PC-3 (cell line): Measurements from ENCODE around the gene MEGF6. TPM values are rescaled to one million over a fixed set of nuclear protein-coding genes. Genes with fewer than 3 reads are reported as not detected.

Experiments
- ATAC-seq: fragments of 200-7000 bp; cut with Tn5 transposase; 2 replicates; pipeline ENCODE4 v1.9.1; 2020; ENCODE audit warnings: mild to moderate bottlenecking, moderate library complexity
- BruUV-seq: library from RNA; stranded (reverse); fragments of 400-500 nt; replicated peaks from 2 replicates; lab custom pipeline; 2021; lab: Mats Ljungman, UMichigan
- CTCF ChIA-PET: fragments of 300-600 bp; sonication (Branson Sonifier 250); formaldehyde crosslinking; loops from one replicate; lab custom pipeline; 2022; ENCODE audit warnings: antibody characterized with exemption; lab: Charles Lee
- POLR2A ChIA-PET: fragments of 300-600 bp; sonication (Branson Sonifier 250); formaldehyde crosslinking; loops from one replicate; lab custom pipeline; 2022; ENCODE audit warnings: antibody characterized with exemption; ENCODE audit not compliant: unreplicated experiment; lab: Charles Lee
- DNase-seq: peaks from one replicate; pipeline ENCODE4 v3.0.0-alpha.2; 2015
- H2AFZ ChIP-seq: fragments of 300-600 bp; sonication (generic); 2 replicates; pipeline ENCODE4 v1.6.0; 2016; ENCODE audit warnings: antibody characterized with exemption, low read length
- H3F3A ChIP-seq: fragments of 300-600 bp; sonication (generic); one replicate; pipeline ENCODE4 v1.6.0; 2017; ENCODE audit warnings: antibody characterized with exemption, low read length, control low read depth, mild to moderate bottlenecking; ENCODE audit not compliant: unreplicated experiment
- H3K27ac ChIP-seq: fragments of 300-600 bp; sonication (generic); 2 replicates; pipeline ENCODE4 v1.5.1; 2016; ENCODE audit warnings: mild to moderate bottlenecking, low read length
- H3K27me3 ChIP-seq: fragments of 300-600 bp; sonication (generic); 2 replicates; pipeline ENCODE4 v1.6.1; 2016; ENCODE audit warnings: low read length, mixed read lengths
- H3K36me3 ChIP-seq: fragments of 300-600 bp; sonication (generic); 2 replicates; pipeline ENCODE4 v1.6.1; 2016; ENCODE audit warnings: low read depth, mixed run types, low read length, mixed read lengths
- H3K4me1 ChIP-seq: fragments of 300-600 bp; sonication (generic); 2 replicates; pipeline ENCODE4 v1.5.1; 2016; ENCODE audit warnings: low read length; ENCODE audit not compliant: insufficient read depth
- H3K4me2 ChIP-seq: fragments of 300-600 bp; sonication (generic); 2 replicates; pipeline ENCODE4 v1.6.0; 2016; ENCODE audit warnings: low read length
- H3K4me3 ChIP-seq: fragments of 300-600 bp; sonication (generic); 2 replicates; pipeline ENCODE4 v1.5.1; 2016; ENCODE audit warnings: mild to moderate bottlenecking, low read length, mixed read lengths
- H3K79me2 ChIP-seq: fragments of 300-600 bp; sonication (generic); 2 replicates; pipeline ENCODE4 v1.6.1; 2017; ENCODE audit warnings: low read length, mixed read lengths
- H3K9ac ChIP-seq: fragments of 300-600 bp; sonication (generic); 2 replicates; pipeline ENCODE4 v1.6.0; 2016; ENCODE audit warnings: mild to moderate bottlenecking, low read length
- H3K9me2 ChIP-seq: fragments of 300-600 bp; sonication (generic); replicated peaks from 2 replicates; pipeline ENCODE4 v1.6.1; 2016; ENCODE audit warnings: mixed run types, low read length, mixed read lengths
- H3K9me3 ChIP-seq: fragments of 300-600 bp; sonication (generic); 2 replicates; pipeline ENCODE4 v1.6.1; 2016; ENCODE audit warnings: low read length, mixed read lengths
- H4K20me1 ChIP-seq: fragments of 300-600 bp; sonication (generic); 2 replicates; pipeline ENCODE4 v1.6.1; 2016; ENCODE audit warnings: low read length, mixed read lengths
- EZH2 ChIP-seq: fragments of 300-600 bp; sonication (generic); IDR thresholded peaks from one replicate; pipeline ENCODE4 v1.6.1; 2017; ENCODE audit warnings: antibody characterized with exemption, mild to moderate bottlenecking, low read length; ENCODE audit not compliant: unreplicated experiment
- EZH2phosphoT487 ChIP-seq: fragments of 300-600 bp; sonication (generic); IDR thresholded peaks from 2 replicates; pipeline ENCODE4 v1.6.1; 2018; ENCODE audit warnings: mild to moderate bottlenecking, antibody characterized with exemption, low read length, borderline replicate concordance
- intact Hi-C: fragments of 100-400 bp; cut with micrococcal nuclease; formaldehyde crosslinking; loops from 2 replicates; pipeline ENCODE4 v1.9.0; 2023
- total RNA-seq: library from RNA; depleted of rRNA; stranded (reverse); fragments of >200 nt; gene quantifications from 2 replicates; pipeline ENCODE4 v1.2.3, GENCODE V29; 2014
- TF ChIP-seq, protein P1 (sequence below): fragments of 300-600 bp; sonication (generic); conservative IDR thresholded peaks from 2 replicates; pipeline ENCODE4 v1.5.1; 2017; ENCODE audit warnings: antibody characterized with exemption, low read depth, mild to moderate bottlenecking, low read length

Gene MEGF6
- total RNA-seq, 1 experiment from 2014 or later = 32.5 TPM

DNA sequence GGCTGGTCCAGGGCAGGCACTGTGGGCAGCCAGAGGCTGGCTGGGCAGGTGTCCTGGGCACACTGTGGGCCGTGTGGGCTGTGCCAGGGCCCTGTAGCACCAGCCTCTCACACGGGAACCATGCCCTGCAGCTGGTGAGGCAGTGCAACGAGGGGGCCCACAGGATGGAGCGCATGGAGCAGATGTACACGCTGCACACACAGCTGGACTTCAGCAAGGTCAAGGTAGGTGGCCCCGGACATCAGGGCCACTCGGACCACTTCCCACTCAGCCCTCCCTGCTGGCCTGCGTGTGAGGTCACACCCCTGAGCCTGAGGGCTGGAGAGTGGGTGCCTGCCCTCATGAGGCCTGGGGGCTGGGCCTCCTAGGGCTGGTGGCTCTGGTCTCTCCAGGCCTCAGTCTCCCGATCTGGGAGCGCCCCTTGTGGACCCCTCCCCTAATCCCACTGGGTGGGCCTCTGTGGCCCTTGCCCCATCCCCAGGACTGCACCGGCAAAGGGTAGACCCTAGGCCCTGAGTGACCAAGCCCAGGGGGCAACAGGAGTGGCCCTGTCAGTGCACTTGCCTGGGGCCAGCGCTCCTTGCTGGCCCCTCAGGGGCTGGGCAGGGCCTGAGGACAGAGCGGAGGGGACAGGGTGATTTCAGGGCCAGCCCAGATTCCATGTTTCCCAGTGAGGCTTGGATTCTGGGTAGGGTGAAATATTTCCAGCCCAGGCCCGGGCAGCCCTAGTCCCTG, 135.3 kb downstream of the MEGF6 start:
- H3K4me2 ChIP-seq = no peak overlapping the region
- H3K79me2 ChIP-seq = no peaks in the 10 kb centered on the region
- no peaks in the 10 kb centered on the region for H3K9me2 ChIP-seq
- no peak overlapping the region for H3K9ac ChIP-seq
- H3K9me3 ChIP-seq = no peaks in the 10 kb centered on the region
- TF ChIP-seq EZH2 (no peak), EZH2phosphoT487 (no peak)
- TF ChIP-seq, protein P1, sequence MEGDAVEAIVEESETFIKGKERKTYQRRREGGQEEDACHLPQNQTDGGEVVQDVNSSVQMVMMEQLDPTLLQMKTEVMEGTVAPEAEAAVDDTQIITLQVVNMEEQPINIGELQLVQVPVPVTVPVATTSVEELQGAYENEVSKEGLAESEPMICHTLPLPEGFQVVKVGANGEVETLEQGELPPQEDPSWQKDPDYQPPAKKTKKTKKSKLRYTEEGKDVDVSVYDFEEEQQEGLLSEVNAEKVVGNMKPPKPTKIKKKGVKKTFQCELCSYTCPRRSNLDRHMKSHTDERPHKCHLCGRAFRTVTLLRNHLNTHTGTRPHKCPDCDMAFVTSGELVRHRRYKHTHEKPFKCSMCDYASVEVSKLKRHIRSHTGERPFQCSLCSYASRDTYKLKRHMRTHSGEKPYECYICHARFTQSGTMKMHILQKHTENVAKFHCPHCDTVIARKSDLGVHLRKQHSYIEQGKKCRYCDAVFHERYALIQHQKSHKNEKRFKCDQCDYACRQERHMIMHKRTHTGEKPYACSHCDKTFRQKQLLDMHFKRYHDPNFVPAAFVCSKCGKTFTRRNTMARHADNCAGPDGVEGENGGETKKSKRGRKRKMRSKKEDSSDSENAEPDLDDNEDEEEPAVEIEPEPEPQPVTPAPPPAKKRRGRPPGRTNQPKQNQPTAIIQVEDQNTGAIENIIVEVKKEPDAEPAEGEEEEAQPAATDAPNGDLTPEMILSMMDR = no peak
- ChIA-PET CTCF (no interaction called here), POLR2A (no interaction called here)
- no peaks in the 10 kb centered on the region for H3K36me3 ChIP-seq
- no peaks in the 10 kb centered on the region for H4K20me1 ChIP-seq
- DNase-seq (no peak), ATAC-seq (no peak)
- H3F3A ChIP-seq = no peaks in the 10 kb centered on the region
- BruUV-seq = no TSS peak
- H3K27ac ChIP-seq = no peak overlapping the region
- no peak overlapping the region for H2AFZ ChIP-seq
- intact Hi-C loops = no loop called here
- H3K4me3 ChIP-seq = no peak overlapping the region
- no peaks in the 10 kb centered on the region for H3K27me3 ChIP-seq
- H3K4me1 ChIP-seq = no peaks in the 10 kb centered on the region; the same call in 1 of the 2 replicates

DNA sequence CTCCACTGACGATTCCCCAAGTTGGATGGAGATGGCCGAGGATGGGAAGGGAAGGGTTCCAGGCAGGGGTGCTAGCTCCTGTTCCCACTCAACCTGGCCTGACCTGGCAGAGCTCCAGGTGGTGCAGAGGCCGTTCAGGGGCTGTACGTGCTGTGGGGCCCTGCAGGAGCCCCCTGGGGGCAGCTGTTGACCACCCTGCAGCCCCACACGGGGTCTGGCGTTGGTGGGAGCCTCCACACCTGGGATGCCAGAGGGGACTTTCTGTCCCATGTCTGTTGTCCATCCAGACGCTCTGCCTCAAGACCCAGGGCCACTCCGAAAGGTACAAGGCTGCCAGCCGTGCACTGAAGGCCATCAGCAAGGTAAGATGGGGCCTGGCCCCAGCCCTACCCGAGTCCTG, 136.9 kb downstream of the MEGF6 start:
- H3K4me1 ChIP-seq = no peaks in the 10 kb centered on the region; the same call in 1 of the 2 replicates
- ChIA-PET CTCF (interaction anchor here (1.1 kb wide), 1 partner anchor 21 kb away, joined by 3 read pairs; no protein-coding TSS in a partner anchor), POLR2A (no interaction called here)
- no peak overlapping the region for H3K27ac ChIP-seq
- no peak overlapping the region for H3K4me2 ChIP-seq
- TF ChIP-seq EZH2phosphoT487 (no peak), EZH2 (no peak)
- TF ChIP-seq, protein P1 = no peak
- H4K20me1 ChIP-seq = no peaks in the 10 kb centered on the region
- no TSS peak for BruUV-seq
- H3K4me3 ChIP-seq = no peak overlapping the region
- H3K36me3 ChIP-seq = no peaks in the 10 kb centered on the region; the same call in 1 of the 2 replicates
- no peak overlapping the region for H2AFZ ChIP-seq
- no peaks in the 10 kb centered on the region for H3K9me3 ChIP-seq
- H3K27me3 ChIP-seq = no peaks in the 10 kb centered on the region
- H3F3A ChIP-seq = no peaks in the 10 kb centered on the region
- no peaks in the 10 kb centered on the region for H3K9me2 ChIP-seq
- intact Hi-C loops = no loop called here
- DNase-seq = no peak
- no peak overlapping the region for H3K9ac ChIP-seq
- no peak for ATAC-seq
- H3K79me2 ChIP-seq = no peaks in the 10 kb centered on the region

DNA sequence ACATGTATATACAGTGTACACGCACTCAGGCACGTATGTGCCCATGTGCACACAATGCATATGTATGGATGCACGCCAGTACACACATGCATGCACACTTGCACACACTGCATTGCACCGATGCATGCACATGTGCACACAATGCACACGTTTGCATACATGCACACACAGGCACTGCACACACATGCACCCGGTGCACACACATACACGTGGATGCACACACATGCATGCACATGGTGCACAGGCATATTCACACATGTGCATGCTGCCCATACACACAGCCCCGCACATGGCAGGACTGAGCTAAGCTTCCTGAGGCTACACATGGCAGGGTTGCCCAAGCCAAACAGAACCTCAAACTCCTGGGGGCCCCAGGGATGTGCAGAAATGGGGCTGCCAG, 137.3 kb downstream of the MEGF6 start:
- TF ChIP-seq EZH2 (no peak), EZH2phosphoT487 (no peak)
- TF ChIP-seq, protein P1 = no peak
- BruUV-seq = no TSS peak
- DNase-seq = no peak
- H4K20me1 ChIP-seq = no peaks in the 10 kb centered on the region
- H3K4me1 ChIP-seq = no peaks in the 10 kb centered on the region; the same call in 1 of the 2 replicates
- H3K9me2 ChIP-seq = no peaks in the 10 kb centered on the region
- POLR2A ChIA-PET = no interaction called here
- intact Hi-C loops = no loop called here
- no peaks in the 10 kb centered on the region for H3F3A ChIP-seq
- no peak for ATAC-seq
- no peak overlapping the region for H3K27ac ChIP-seq
- no peaks in the 10 kb centered on the region for H3K79me2 ChIP-seq
- CTCF ChIA-PET = interaction anchor here (1.1 kb wide), 1 partner anchor 21 kb away, joined by 3 read pairs; no protein-coding TSS in a partner anchor
- H3K27me3 ChIP-seq = no peaks in the 10 kb centered on the region
- H3K36me3 ChIP-seq = no peaks in the 10 kb centered on the region; the same call in 1 of the 2 replicates
- no peak overlapping the region for H2AFZ ChIP-seq
- H3K9me3 ChIP-seq = no peaks in the 10 kb centered on the region
- H3K4me2 ChIP-seq = no peak overlapping the region
- H3K4me3 ChIP-seq = no peak overlapping the region
- no peak overlapping the region for H3K9ac ChIP-seq
